ENCODE data around the gene ABHD14A.
A peak's percentile ranks its signal among the peaks of the same experiment; 100 is the strongest.

ABHD14A gene

GRCh38 chr3:51957520-51958205 is 17.2 kb upstream of the ABHD14A start:
- no peak for DNase-seq

- DNase-seq = no peak
These were observed 16.0 kb upstream of the ABHD14A start for GRCh38 chr3:51958603-51959521.

- DNase-seq = no peak
These were observed 15.2 kb upstream of the ABHD14A start for GRCh38 chr3:51959651-51960050.

GRCh38 chr3:51960386-51960785 is 14.5 kb upstream of the ABHD14A start:
- no peak for DNase-seq

GRCh38 chr3:51961011-51961410 is 13.9 kb upstream of the ABHD14A start:
- no peak for DNase-seq

- DNase-seq = no peak
These were observed 13.0 kb upstream of the ABHD14A start for GRCh38 chr3:51961602-51962569.

GRCh38 chr3:51962854-51963530 is 11.9 kb upstream of the ABHD14A start:
- DNase-seq = no peak

GRCh38 chr3:51963951-51964451 is 10.9 kb upstream of the ABHD14A start:
- DNase-seq = peak; percentile 81

- DNase-seq = no peak
These were observed 10.3 kb upstream of the ABHD14A start for GRCh38 chr3:51964521-51964920.

- no peak for DNase-seq
These were observed 8.8 kb upstream of the ABHD14A start for GRCh38 chr3:51966016-51966415.

- DNase-seq = no peak
These were observed 8.4 kb upstream of the ABHD14A start for GRCh38 chr3:51966486-51966885.

- no peak for DNase-seq
These were observed 7.9 kb upstream of the ABHD14A start for GRCh38 chr3:51966922-51967383.

- peak; percentile 82 for DNase-seq
These were observed 7.3 kb upstream of the ABHD14A start, which contains the start of gene PCBP4 for GRCh38 chr3:51967384-51968169. Gene PCBP4 (minus strand): TSS chr3:51967454. CDS start chr3:51961240, 6,214 bp downstream.

GRCh38 chr3:51968170-51968775 is 6.6 kb upstream of the ABHD14A start:
- peak; percentile 58 for DNase-seq

- DNase-seq = no peak
These were observed 5.8 kb upstream of the ABHD14A start for GRCh38 chr3:51968883-51969678.

- DNase-seq = no peak
These were observed 5.0 kb upstream of the ABHD14A start for GRCh38 chr3:51969841-51970240.

GRCh38 chr3:51970606-51971300 is 4.1 kb upstream of the ABHD14A start:
- no peak for DNase-seq

- DNase-seq = no peak
These were observed 3.5 kb upstream of the ABHD14A start for GRCh38 chr3:51971350-51971749.
